ENCODE data around the gene KRTAP10-8.

- TF ChIP-seq REST (IDR thresholded peaks at IDR 0.05; ENCODE audit: unreplicated experiment) (no peak), CTCF (conservative IDR thresholded peaks at IDR 0.05; ENCODE audit: low read depth in 2 of 2) (no peak), EZH2phosphoT487 (IDR thresholded peaks at IDR 0.05; ENCODE audit: unreplicated experiment) (no peak)
These were observed at the start of gene KRTAP10-8 for GRCh38 chr21:44612029-44612486.
